ENCODE results near the gene OR11G2.
"Not testable (repeated sequence)": the region's sequence is repeated elsewhere in the genome, so short reads cannot be mapped to it uniquely, and the experiment has no call there.

OR11G2 gene

GRCh38 chr14:20191396-20191795, 700 bp downstream of the OR11G2 start:
- H3K4me3 Mint-ChIP-seq: no peak overlapping the region
- no peaks in the 10 kb centered on the region for H3K4me1 Mint-ChIP-seq
- TF ChIP-seq CTCF (IDR thresholded peaks at IDR 0.05; ENCODE audit: unreplicated experiment in 3 of 3): no peak
- no peaks in the 10 kb centered on the region for H3K36me3 Mint-ChIP-seq (ENCODE audit: low read depth)
- H3K27me3 Mint-ChIP-seq (ENCODE audit: low read depth): no peaks in the 10 kb centered on the region
- no peak overlapping the region for H3K27ac Mint-ChIP-seq
- peaks cover 45% of the 10 kb centered on the region for H3K9me3 Mint-ChIP-seq

- Mint-ChIP-seq H3K9me3 (peaks cover 42% of the 10 kb centered on the region), H3K27me3 (ENCODE audit: low read depth) (no peaks in the 10 kb centered on the region), H3K27ac (no peak overlapping the region), H3K4me3 (no peak overlapping the region), H3K4me1 (no peaks in the 10 kb centered on the region), H3K36me3 (ENCODE audit: low read depth) (no peaks in the 10 kb centered on the region)
- no peak for TF ChIP-seq CTCF (IDR thresholded peaks at IDR 0.05; ENCODE audit: unreplicated experiment in 3 of 3)
Measured at GRCh38 chr14:20194101-20194500, 3.4 kb downstream of the OR11G2 start.

- H3K36me3 Mint-ChIP-seq (ENCODE audit: low read depth); H3K4me1 Mint-ChIP-seq; H3K27me3 Mint-ChIP-seq (ENCODE audit: low read depth); H3K27ac Mint-ChIP-seq; H3K4me3 Mint-ChIP-seq: not testable (repeated sequence)
- H3K9me3 Mint-ChIP-seq: peaks cover 41% of the 10 kb centered on the region
Measured at GRCh38 chr14:20195170-20195569, 4.5 kb downstream of the OR11G2 start.

GRCh38 chr14:20195911-20196310, 5.2 kb downstream of the OR11G2 start:
- Mint-ChIP-seq H3K4me1 (no peaks in the 10 kb centered on the region), H3K36me3 (ENCODE audit: low read depth) (no peaks in the 10 kb centered on the region), H3K4me3 (no peak overlapping the region), H3K27me3 (ENCODE audit: low read depth) (no peaks in the 10 kb centered on the region), H3K27ac (no peak overlapping the region), H3K9me3 (peaks cover 35% of the 10 kb centered on the region)
- TF ChIP-seq CTCF (IDR thresholded peaks at IDR 0.05; ENCODE audit: unreplicated experiment in 3 of 3): no peak

- H3K9me3 Mint-ChIP-seq: peaks cover 36% of the 10 kb centered on the region
- no peak for TF ChIP-seq CTCF (IDR thresholded peaks at IDR 0.05; ENCODE audit: unreplicated experiment in 3 of 3)
- no peak overlapping the region for H3K4me3 Mint-ChIP-seq
- H3K36me3 Mint-ChIP-seq (ENCODE audit: low read depth): no peaks in the 10 kb centered on the region
- H3K27me3 Mint-ChIP-seq (ENCODE audit: low read depth): no peaks in the 10 kb centered on the region
- H3K27ac Mint-ChIP-seq: no peak overlapping the region
- H3K4me1 Mint-ChIP-seq: no peaks in the 10 kb centered on the region
Measured at GRCh38 chr14:20197459-20197858, 6.8 kb downstream of the OR11G2 start.

- no peak overlapping the region for H3K4me3 Mint-ChIP-seq
- TF ChIP-seq CTCF (IDR thresholded peaks at IDR 0.05; ENCODE audit: unreplicated experiment in 3 of 3): no peak
- no peak overlapping the region for H3K27ac Mint-ChIP-seq
- peaks cover 34% of the 10 kb centered on the region for H3K9me3 Mint-ChIP-seq
- H3K4me1 Mint-ChIP-seq: no peaks in the 10 kb centered on the region
- H3K27me3 Mint-ChIP-seq (ENCODE audit: low read depth): no peaks in the 10 kb centered on the region
- no peaks in the 10 kb centered on the region for H3K36me3 Mint-ChIP-seq (ENCODE audit: low read depth)
Measured at GRCh38 chr14:20198991-20199390, 8.3 kb downstream of the OR11G2 start.
